Smooth muscle cell (in vitro differentiated cells): ENCODE measurements around the gene LRRC15. TPM values are rescaled to one million over a fixed set of nuclear protein-coding genes. Genes with fewer than 3 reads are reported as not detected.

Experiments used
- DNase-seq: peaks from one replicate; lab custom pipeline; 2025; ENCODE audit not compliant: unreplicated experiment; lab: John Stamatoyannopoulos, UW
- H2AFZ ChIP-seq: fragments of 200-600 bp; sonication (generic); 2 replicates; pipeline ENCODE4 v1.6.0; 2016; ENCODE audit warnings: antibody characterized with exemption, low read depth, mild to moderate bottlenecking
- H3F3A ChIP-seq: fragments of 200-600 bp; sonication (generic); 2 replicates; pipeline ENCODE4 v1.6.0; 2017; ENCODE audit warnings: antibody characterized with exemption, low read depth
- H3K27ac ChIP-seq: fragments of 200-600 bp; sonication (generic); 2 replicates; pipeline ENCODE4 v1.5.1; 2016; ENCODE audit warnings: low read depth, mild to moderate bottlenecking
- H3K27me3 ChIP-seq: fragments of 200-600 bp; sonication (generic); 2 replicates; pipeline ENCODE4 v1.6.1; 2016; ENCODE audit warnings: low read depth, mild to moderate bottlenecking
- H3K36me3 ChIP-seq: fragments of 200-600 bp; sonication (generic); 2 replicates; pipeline ENCODE4 v1.5.1; 2016; ENCODE audit warnings: low read depth
- H3K4me1 ChIP-seq: fragments of 200-600 bp; sonication (generic); 2 replicates; pipeline ENCODE4 v1.5.1; 2016; ENCODE audit warnings: low read depth
- H3K4me2 ChIP-seq: fragments of 200-600 bp; sonication (generic); 2 replicates; pipeline ENCODE4 v1.6.0; 2016; ENCODE audit warnings: mild to moderate bottlenecking
- H3K4me3 ChIP-seq: fragments of 200-600 bp; sonication (generic); 2 replicates; pipeline ENCODE4 v1.5.1; 2016; ENCODE audit warnings: mild to moderate bottlenecking
- H3K79me2 ChIP-seq: fragments of 200-600 bp; sonication (generic); 2 replicates; pipeline ENCODE4 v1.6.0; 2016; ENCODE audit warnings: low read depth, mild to moderate bottlenecking
- H3K9ac ChIP-seq: fragments of 200-600 bp; sonication (generic); 2 replicates; pipeline ENCODE4 v1.6.0; 2016; ENCODE audit warnings: low read depth
- H3K9me3 ChIP-seq: fragments of 200-600 bp; sonication (generic); replicated peaks from 2 replicates; pipeline ENCODE4 v1.5.1; 2016; ENCODE audit warnings: low read depth
- H4K20me1 ChIP-seq: fragments of 200-600 bp; sonication (generic); 2 replicates; pipeline ENCODE4 v1.6.0; 2016; ENCODE audit warnings: low read depth
- CTCF ChIP-seq: fragments of 200-600 bp; sonication (generic); IDR thresholded peaks from 2 replicates; pipeline ENCODE4 v1.5.1; 2017; ENCODE audit warnings: borderline replicate concordance, mild to moderate bottlenecking, antibody characterized with exemption; ENCODE audit not compliant: insufficient read depth, poor library complexity, severe bottlenecking
- WGBS: methylation state at CpG from one replicate; pipeline ENCODE4 v1.1.7; 2016; ENCODE audit warnings: low lambda C conversion rate; 5-methylcytosine and 5-hydroxymethylcytosine counted together
- polyA plus RNA-seq: library from polyadenylated mRNA; unstranded; fragments of >200 nt; fragmentation: Nextera tagmentation; extraction: Ambion mirVana; gene quantifications from 2 replicates; pipeline ENCODE4 v1.2.1, GENCODE V29; 2016
- total RNA-seq: library from RNA; depleted of rRNA; stranded (reverse); fragments of >200 nt; gene quantifications from 2 replicates; pipeline ENCODE4 v1.2.3, GENCODE V29; 2014

LRRC15 gene
- total and polyA plus RNA-seq, 2 experiments from 2014 or later, result 4.7 to 4.9 TPM

GRCh38 chr3:194396859-194397756 is 27.6 kb upstream of the LRRC15 start:
- peak overlapping the region; percentile 22 for H3K4me3 ChIP-seq
- H3K36me3 ChIP-seq, result no peaks in the 10 kb centered on the region
- peaks cover 18% of the 10 kb centered on the region for H3K4me1 ChIP-seq
- H3K9ac ChIP-seq, result no peak overlapping the region
- no peaks in the 10 kb centered on the region for H4K20me1 ChIP-seq
- no peak overlapping the region for H2AFZ ChIP-seq
- TF ChIP-seq CTCF, result no peak
- H3K27ac ChIP-seq, result no peak overlapping the region
- no peaks in the 10 kb centered on the region for H3K9me3 ChIP-seq
- no peak for DNase-seq
- H3K4me2 ChIP-seq, result peak overlapping the region; percentile 80
- peaks cover 7% of the 10 kb centered on the region for H3F3A ChIP-seq
- 30% methylated on average over 62 of the region's 73 CpGs for WGBS
- no peaks in the 10 kb centered on the region for H3K79me2 ChIP-seq
- H3K27me3 ChIP-seq, result peaks cover 20% of the 10 kb centered on the region

GRCh38 chr3:194396539-194396858 is 27.0 kb upstream of the LRRC15 start:
- DNase-seq, result no peak
- Histone ChIP-seq H3K9ac (no peak overlapping the region), H3K27ac (peak overlapping the region; percentile 36), H3K4me3 (peak overlapping the region; percentile 22), H2AFZ (peak overlapping the region; percentile 43), H3K4me2 (peak overlapping the region; percentile 80), H3K27me3 (peaks cover 20% of the 10 kb centered on the region), H3K4me1 (peaks cover 18% of the 10 kb centered on the region), H4K20me1 (no peaks in the 10 kb centered on the region), H3K36me3 (no peaks in the 10 kb centered on the region), H3K9me3 (no peaks in the 10 kb centered on the region), H3K79me2 (no peaks in the 10 kb centered on the region), H3F3A (peaks cover 7% of the 10 kb centered on the region)
- WGBS, result 49% methylated on average over 11 of the region's 13 CpGs
- TF ChIP-seq CTCF, result no peak

GRCh38 chr3:194395778-194396538 is 26.4 kb upstream of the LRRC15 start:
- Histone ChIP-seq H3K9ac (no peak overlapping the region), H3F3A (peaks cover 7% of the 10 kb centered on the region), H3K27me3 (peaks cover 20% of the 10 kb centered on the region), H4K20me1 (no peaks in the 10 kb centered on the region), H3K79me2 (no peaks in the 10 kb centered on the region), H3K4me2 (peak overlapping the region; percentile 80), H3K36me3 (no peaks in the 10 kb centered on the region), H3K4me1 (peaks cover 18% of the 10 kb centered on the region), H3K27ac (peak overlapping the region; percentile 36), H2AFZ (peak overlapping the region; percentile 43), H3K4me3 (peak overlapping the region; percentile 22), H3K9me3 (peaks cover under 1% of the 10 kb centered on the region)
- WGBS, result 14% methylated on average over 26 of the region's 26 CpGs
- DNase-seq, result peak; percentile 27
- no peak for TF ChIP-seq CTCF
